ENCODE results near the gene HACL1.

HACL1 gene

DNA sequence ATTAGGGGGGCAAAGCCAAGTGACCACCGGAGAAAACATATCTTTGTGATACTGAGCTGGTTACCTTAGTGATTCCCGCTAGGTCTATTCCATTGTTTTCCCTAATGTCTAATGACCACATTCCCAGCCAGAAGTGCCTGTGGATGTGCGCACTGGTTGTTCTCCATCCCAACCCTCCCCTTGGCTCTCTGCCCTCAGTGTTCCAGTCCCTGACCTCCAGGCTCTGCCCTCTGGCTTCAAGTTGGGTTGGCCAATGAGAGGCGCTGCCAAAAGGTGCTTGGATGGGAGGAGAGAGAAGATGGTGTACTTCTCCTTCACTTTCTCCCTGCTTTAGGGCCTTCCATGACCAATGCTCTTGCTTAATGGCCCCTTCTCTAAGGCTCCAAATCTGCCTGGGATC lies 82.3 kb downstream of the HACL1 start:
- H3K4me3 Mint-ChIP-seq = no peak overlapping the region
- H3K4me1 Mint-ChIP-seq (ENCODE audit: low read depth) = peaks cover 28% of the 10 kb centered on the region

DNA sequence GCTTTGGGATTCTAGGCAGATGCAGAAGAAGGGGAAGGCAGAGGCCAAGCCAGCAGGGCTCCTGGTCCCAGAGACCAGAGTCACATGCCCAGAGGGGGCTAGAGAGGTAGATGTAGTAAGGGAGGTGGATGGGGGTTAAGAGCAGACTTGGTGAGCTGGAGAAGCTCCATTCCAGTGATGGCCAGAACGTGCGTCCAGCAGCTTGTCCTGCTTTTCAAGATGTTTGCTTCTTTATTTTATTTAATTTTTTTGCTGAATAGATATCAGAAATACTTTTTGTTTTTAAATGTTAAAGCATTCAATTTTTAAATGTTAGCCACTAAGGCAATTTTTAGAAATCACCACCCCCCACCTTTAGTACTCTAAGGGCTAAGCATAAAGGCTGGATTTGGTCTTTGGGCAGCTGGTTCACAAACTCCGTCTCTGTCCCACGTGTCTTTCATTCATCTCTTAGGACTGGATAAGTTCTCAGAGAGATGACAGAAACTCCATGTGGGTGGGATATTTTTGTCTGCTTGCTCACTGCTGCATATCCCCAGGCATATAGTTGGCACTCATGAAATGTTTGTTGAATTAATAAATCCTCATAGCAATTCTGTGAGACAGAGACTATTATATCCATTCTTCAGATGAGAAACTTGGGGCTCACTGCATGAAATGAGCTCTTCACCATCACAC lies 86.6 kb downstream of the HACL1 start:
- peaks cover 19% of the 10 kb centered on the region for H3K4me1 Mint-ChIP-seq (ENCODE audit: low read depth)
- intact Hi-C loops (cut with micrococcal nuclease) = no loop called here
- H3K27ac Mint-ChIP-seq = peak overlapping the region; percentile 23
- no peak overlapping the region for H3K4me3 Mint-ChIP-seq
- no peaks in the 10 kb centered on the region for H3K9me3 Mint-ChIP-seq
- no peaks in the 10 kb centered on the region for H3K36me3 Mint-ChIP-seq (ENCODE audit: low read depth)
- peaks cover 1% of the 10 kb centered on the region for H3K27me3 Mint-ChIP-seq

More for the DNA sequence above, 82.3 kb downstream of the HACL1 start:
- Mint-ChIP-seq H3K27me3 (no peaks in the 10 kb centered on the region), H3K9me3 (no peaks in the 10 kb centered on the region), H3K36me3 (ENCODE audit: low read depth) (no peaks in the 10 kb centered on the region), H3K27ac (no peak overlapping the region)
- intact Hi-C loops (cut with micrococcal nuclease) = no loop called here

DNA sequence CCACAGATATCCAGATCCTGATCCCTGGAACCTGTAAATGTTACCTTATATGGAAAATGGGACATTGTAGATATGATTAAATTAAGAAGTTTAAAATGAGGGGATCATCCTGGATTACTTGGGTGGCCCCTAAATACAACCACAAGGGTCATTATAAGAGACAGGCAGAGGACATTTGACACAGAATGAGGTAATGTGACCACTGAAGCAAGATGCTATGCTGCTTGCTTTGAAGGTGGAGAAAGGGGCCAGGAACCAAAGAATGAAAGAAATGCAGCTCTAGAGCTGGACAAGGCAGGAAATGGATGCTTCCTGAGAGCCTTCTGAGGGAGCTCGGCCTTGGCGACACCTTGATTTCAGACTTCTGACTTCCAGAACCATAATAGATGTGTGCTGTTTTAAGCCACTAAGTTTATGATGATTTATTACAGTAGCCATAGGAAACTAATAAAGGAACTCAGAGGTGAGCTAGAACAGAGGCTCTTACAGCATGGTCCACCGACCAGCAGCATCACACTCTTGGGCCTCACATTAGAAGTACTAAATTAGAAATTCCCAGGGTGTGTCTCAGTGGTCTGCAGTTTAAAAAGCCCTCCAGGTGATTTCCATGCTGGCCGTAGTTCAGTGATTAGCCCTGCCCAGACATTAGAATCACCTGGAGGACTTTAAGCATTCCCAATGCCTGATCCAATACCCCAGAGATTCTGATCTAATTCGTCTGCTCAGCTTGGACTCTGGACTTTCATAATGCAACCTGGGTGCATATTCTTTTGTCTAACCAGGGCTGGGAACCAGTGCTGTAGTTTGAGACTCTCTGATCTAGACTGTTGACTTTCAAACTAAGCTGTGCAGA lies 87.3 kb downstream of the HACL1 start:
- intact Hi-C loops (cut with micrococcal nuclease) = no loop called here
- peak overlapping the region; percentile 23 for H3K27ac Mint-ChIP-seq
- H3K9me3 Mint-ChIP-seq = no peaks in the 10 kb centered on the region
- H3K4me3 Mint-ChIP-seq = no peak overlapping the region
- H3K27me3 Mint-ChIP-seq = peaks cover 1% of the 10 kb centered on the region
- peaks cover 19% of the 10 kb centered on the region for H3K4me1 Mint-ChIP-seq (ENCODE audit: low read depth)
- H3K36me3 Mint-ChIP-seq (ENCODE audit: low read depth) = no peaks in the 10 kb centered on the region

- intact Hi-C loops (cut with micrococcal nuclease) = no loop called here
- Mint-ChIP-seq H3K27me3 (peaks cover 1% of the 10 kb centered on the region), H3K4me3 (no peak overlapping the region), H3K9me3 (no peaks in the 10 kb centered on the region), H3K36me3 (ENCODE audit: low read depth) (no peaks in the 10 kb centered on the region), H3K27ac (no peak overlapping the region), H3K4me1 (ENCODE audit: low read depth) (peaks cover 19% of the 10 kb centered on the region)
These were observed 88.3 kb downstream of the HACL1 start for GRCh38 chr3:15513116-15513515.

DNA sequence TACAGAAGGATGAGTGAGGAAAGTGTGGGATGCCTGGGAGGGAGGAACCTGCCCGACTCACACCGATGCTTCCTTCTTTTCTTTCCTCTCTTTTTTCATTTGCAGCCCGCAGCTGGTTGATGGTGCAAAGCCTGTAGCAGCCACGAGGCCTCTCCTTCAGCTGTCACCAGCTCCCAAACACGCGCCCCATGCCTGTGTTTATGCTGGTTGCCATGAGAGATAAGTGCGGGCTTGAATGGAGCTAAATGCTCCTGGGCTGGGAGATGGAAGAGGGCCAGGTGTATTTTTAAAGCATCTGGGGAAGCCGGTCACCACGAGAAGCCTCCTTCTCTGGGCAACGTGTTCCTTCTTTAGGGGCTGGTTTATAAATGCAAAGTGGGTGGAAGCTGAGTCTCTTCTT lies 89.2 kb downstream of the HACL1 start:
- Mint-ChIP-seq H3K4me1 (ENCODE audit: low read depth) (peaks cover 17% of the 10 kb centered on the region), H3K27ac (no peak overlapping the region)

GRCh38 chr3:15511156-15511555 lies 90.2 kb downstream of the HACL1 start:
- Mint-ChIP-seq H3K4me1 (ENCODE audit: low read depth) (peaks cover 12% of the 10 kb centered on the region), H3K27ac (no peak overlapping the region), H3K4me3 (no peak overlapping the region), H3K36me3 (ENCODE audit: low read depth) (no peaks in the 10 kb centered on the region), H3K9me3 (no peaks in the 10 kb centered on the region), H3K27me3 (peaks cover 1% of the 10 kb centered on the region)
- intact Hi-C loops (cut with micrococcal nuclease) = no loop called here

More for the DNA sequence above, 89.2 kb downstream of the HACL1 start:
- no peaks in the 10 kb centered on the region for H3K9me3 Mint-ChIP-seq
- intact Hi-C loops (cut with micrococcal nuclease) = no loop called here
- no peak overlapping the region for H3K4me3 Mint-ChIP-seq
- H3K27me3 Mint-ChIP-seq = peaks cover 1% of the 10 kb centered on the region
- no peaks in the 10 kb centered on the region for H3K36me3 Mint-ChIP-seq (ENCODE audit: low read depth)

All from dendritic cell treated with granulocyte-macrophage colony-stimulating factor and Interleukin-4, amounts not matched to agents 40 ng/mL and 50 ng/mL, for 4 days (primary cell).